Ishikawa (cell line): ENCODE results near the gene PIPOX.

ENCODE experiments used
- CEBPB ChIP-seq: IDR thresholded peaks from 2 replicates; pipeline ENCODE4 v1.6.1; 2012
- CREB1 ChIP-seq: IDR thresholded peaks from 2 replicates; pipeline ENCODE4 v1.6.1; 2012; ENCODE audit warnings: low read depth
- EGR1 ChIP-seq: IDR thresholded peaks from 2 replicates; pipeline ENCODE4 v1.6.1; 2012
- EP300 ChIP-seq: IDR thresholded peaks from 2 replicates; pipeline ENCODE4 v1.6.1; 2012; ENCODE audit warnings: borderline replicate concordance
- FOXM1 ChIP-seq: IDR thresholded peaks from 2 replicates; pipeline ENCODE4 v1.6.1; 2012; ENCODE audit warnings: low read depth, borderline replicate concordance
- MAX ChIP-seq: IDR thresholded peaks from 2 replicates; pipeline ENCODE4 v1.6.1; 2012
- NFIC ChIP-seq: IDR thresholded peaks from 2 replicates; pipeline ENCODE4 v1.6.1; 2012
- RAD21 ChIP-seq: IDR thresholded peaks from 2 replicates; pipeline ENCODE4 v1.6.1; 2012; ENCODE audit warnings: low read depth
- TAF1 ChIP-seq: IDR thresholded peaks from 2 replicates; pipeline ENCODE4 v1.6.1; 2012; ENCODE audit warnings: low read depth, mild to moderate bottlenecking
- TCF12 ChIP-seq: IDR thresholded peaks from 2 replicates; pipeline ENCODE4 v1.6.1; 2012; ENCODE audit warnings: low read depth
- TEAD4 ChIP-seq: IDR thresholded peaks from 2 replicates; pipeline ENCODE4 v1.6.1; 2012
- USF1 ChIP-seq: IDR thresholded peaks from 2 replicates; pipeline ENCODE4 v1.6.1; 2012
- YY1 ChIP-seq: IDR thresholded peaks from 2 replicates; pipeline ENCODE4 v1.6.1; 2012; ENCODE audit warnings: low read depth
- ZBTB7A ChIP-seq: IDR thresholded peaks from 2 replicates; pipeline ENCODE4 v1.6.1; 2012; ENCODE audit warnings: low read depth
- TF ChIP-seq, protein P1 (sequence below): IDR thresholded peaks from 2 replicates; pipeline ENCODE4 v1.6.1; 2012; ENCODE audit warnings: low read depth, mild to moderate bottlenecking

PIPOX gene

DNA sequence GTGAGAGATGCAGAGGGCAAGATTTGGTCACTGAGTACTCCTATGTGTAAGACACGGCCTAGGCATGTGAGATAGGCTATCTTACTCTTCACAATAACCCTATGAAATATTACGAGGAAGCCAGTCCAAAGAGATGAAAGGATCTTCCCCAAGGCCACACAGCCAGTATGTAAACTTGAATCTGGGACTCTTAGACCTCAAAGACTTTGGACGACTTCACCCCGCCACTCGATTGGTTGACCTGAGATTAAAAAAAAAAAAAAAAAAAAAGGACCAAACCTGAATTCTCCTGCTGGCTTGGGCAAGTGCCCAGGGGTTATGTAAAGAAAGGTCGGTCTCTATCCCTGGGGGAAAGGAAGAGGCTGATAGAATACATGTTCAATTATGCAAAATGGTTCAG, 33.1 kb downstream of the PIPOX start:
- TF ChIP-seq CREB1 (no peak), EGR1 (no peak), YY1 (no peak), USF1 (no peak), TAF1 (no peak), TCF12 (no peak), CEBPB (no peak), ZBTB7A (no peak), RAD21 (no peak), EP300 (no peak), FOXM1 (no peak), NFIC (no peak), TEAD4 (no peak), MAX (no peak)
- TF ChIP-seq, protein P1, sequence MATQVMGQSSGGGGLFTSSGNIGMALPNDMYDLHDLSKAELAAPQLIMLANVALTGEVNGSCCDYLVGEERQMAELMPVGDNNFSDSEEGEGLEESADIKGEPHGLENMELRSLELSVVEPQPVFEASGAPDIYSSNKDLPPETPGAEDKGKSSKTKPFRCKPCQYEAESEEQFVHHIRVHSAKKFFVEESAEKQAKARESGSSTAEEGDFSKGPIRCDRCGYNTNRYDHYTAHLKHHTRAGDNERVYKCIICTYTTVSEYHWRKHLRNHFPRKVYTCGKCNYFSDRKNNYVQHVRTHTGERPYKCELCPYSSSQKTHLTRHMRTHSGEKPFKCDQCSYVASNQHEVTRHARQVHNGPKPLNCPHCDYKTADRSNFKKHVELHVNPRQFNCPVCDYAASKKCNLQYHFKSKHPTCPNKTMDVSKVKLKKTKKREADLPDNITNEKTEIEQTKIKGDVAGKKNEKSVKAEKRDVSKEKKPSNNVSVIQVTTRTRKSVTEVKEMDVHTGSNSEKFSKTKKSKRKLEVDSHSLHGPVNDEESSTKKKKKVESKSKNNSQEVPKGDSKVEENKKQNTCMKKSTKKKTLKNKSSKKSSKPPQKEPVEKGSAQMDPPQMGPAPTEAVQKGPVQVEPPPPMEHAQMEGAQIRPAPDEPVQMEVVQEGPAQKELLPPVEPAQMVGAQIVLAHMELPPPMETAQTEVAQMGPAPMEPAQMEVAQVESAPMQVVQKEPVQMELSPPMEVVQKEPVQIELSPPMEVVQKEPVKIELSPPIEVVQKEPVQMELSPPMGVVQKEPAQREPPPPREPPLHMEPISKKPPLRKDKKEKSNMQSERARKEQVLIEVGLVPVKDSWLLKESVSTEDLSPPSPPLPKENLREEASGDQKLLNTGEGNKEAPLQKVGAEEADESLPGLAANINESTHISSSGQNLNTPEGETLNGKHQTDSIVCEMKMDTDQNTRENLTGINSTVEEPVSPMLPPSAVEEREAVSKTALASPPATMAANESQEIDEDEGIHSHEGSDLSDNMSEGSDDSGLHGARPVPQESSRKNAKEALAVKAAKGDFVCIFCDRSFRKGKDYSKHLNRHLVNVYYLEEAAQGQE, result no peak

GRCh38 chr17:29076722-29077121, 33.8 kb downstream of the PIPOX start:
- TF ChIP-seq CEBPB (no peak), TEAD4 (peak; percentile 13; the same call in 1 of the 2 replicates), ZBTB7A (no peak), TCF12 (no peak)

GRCh38 chr17:29077320-29077719, 34.4 kb downstream of the PIPOX start:
- TF ChIP-seq YY1 (no peak), RAD21 (no peak), USF1 (no peak), TCF12 (no peak), CREB1 (no peak), TEAD4 (no peak), FOXM1 (no peak), EP300 (no peak), MAX (no peak), NFIC (no peak), CEBPB (no peak), TAF1 (no peak), EGR1 (no peak), ZBTB7A (no peak)
- TF ChIP-seq, protein P1, result no peak

- TF ChIP-seq FOXM1 (peak; percentile 98), USF1 (no peak; the same call in 1 of the 2 replicates), TCF12 (peak; percentile 100), NFIC (peak; percentile 99), TAF1 (peak; percentile 35; the same call in 1 of the 2 replicates), CEBPB (peak; percentile 69), RAD21 (no peak), CREB1 (no peak), YY1 (peak; percentile 75; the same call in 1 of the 2 replicates), EGR1 (0 out of 2 replicates have a peak, but pooled peaks have one; percentile 63), TEAD4 (peak; percentile 95), MAX (peak; percentile 86), ZBTB7A (peak; percentile 91; the same call in 1 of the 2 replicates), EP300 (peak; percentile 99)
- TF ChIP-seq, protein P1, result no peak
Observed at GRCh38 chr17:29078183-29079045, 35.5 kb downstream of the PIPOX start.
